HL-60 (cell line): ENCODE data around the gene MOBP.

ENCODE experiments used
- CTCF ChIP-seq: IDR thresholded peaks from one replicate; pipeline ENCODE4 v1.5.1; 2011; ENCODE audit warnings: low read length, control low read depth, inconsistent platforms; ENCODE audit not compliant: insufficient read depth
- GABPA ChIP-seq: IDR thresholded peaks from 2 replicates; pipeline ENCODE4 v1.6.1; 2012; ENCODE audit warnings: low read depth
- POLR2AphosphoS5 ChIP-seq: IDR thresholded peaks from 2 replicates; pipeline ENCODE4 v1.6.1; 2012; ENCODE audit warnings: low read depth

GRCh38 chr3:39435006-39435748, 32.3 kb upstream of the MOBP start:
- TF ChIP-seq GABPA (no peak), CTCF (no peak), POLR2AphosphoS5 (no peak)
